Ureter (tissue), 1 donor: ENCODE data around the gene CDR2. TPM values are rescaled to one million over a fixed set of nuclear protein-coding genes. Genes with fewer than 3 reads are reported as not detected.
"Not testable (repeated sequence)": the region's sequence is repeated elsewhere in the genome, so short reads cannot be mapped to it uniquely, and the experiment has no call there.

Source experiments
- DNase-seq: peaks from one replicate; pipeline ENCODE4 v3.0.0-alpha.2; 2020; ENCODE audit warnings: low spot score
- total RNA-seq: library from RNA; stranded (reverse); gene quantifications from one replicate; pipeline ENCODE4 v1.2.4, GENCODE V29; 2023
- donor health status: DM: yes; HTN: yes; CAD: no.

Gene CDR2
- total RNA-seq, 1 donor from 2014 or later, result 50.1 TPM

GRCh38 chr16:22375963-22376640, 1.7 kb upstream of the CDR2 start:
- no peak for DNase-seq

- DNase-seq, result no peak
These were observed 921 bp upstream of the CDR2 start for GRCh38 chr16:22375117-22375962.

GRCh38 chr16:22373662-22374310, 633 bp downstream of the CDR2 start:
- DNase-seq, result peak; percentile 54

GRCh38 chr16:22372882-22373661, 1.3 kb downstream of the CDR2 start:
- DNase-seq, result no peak

- DNase-seq, result no peak
These were observed 4.2 kb downstream of the CDR2 start for GRCh38 chr16:22370038-22370820.

- DNase-seq, result no peak
These were observed 5.1 kb downstream of the CDR2 start for GRCh38 chr16:22369221-22369811.

- not testable (repeated sequence) for DNase-seq
These were observed 6.1 kb downstream of the CDR2 start for GRCh38 chr16:22368200-22368826.

- DNase-seq, result no peak
These were observed 7.5 kb downstream of the CDR2 start for GRCh38 chr16:22366889-22367288.

GRCh38 chr16:22366371-22366770, 8.0 kb downstream of the CDR2 start:
- DNase-seq, result no peak

- DNase-seq, result no peak
These were observed 10.2 kb downstream of the CDR2 start for GRCh38 chr16:22364241-22364640.

GRCh38 chr16:22360963-22361659, 13.3 kb downstream of the CDR2 start:
- DNase-seq, result no peak

GRCh38 chr16:22359679-22360078, 14.7 kb downstream of the CDR2 start:
- no peak for DNase-seq

- no peak for DNase-seq
These were observed 16.4 kb downstream of the CDR2 start for GRCh38 chr16:22358000-22358399.

- no peak for DNase-seq
These were observed 16.8 kb downstream of the CDR2 start for GRCh38 chr16:22357635-22357971.

- DNase-seq, result no peak
These were observed 17.3 kb downstream of the CDR2 start for GRCh38 chr16:22356930-22357634.

- DNase-seq, result no peak
These were observed 18.9 kb downstream of the CDR2 start for GRCh38 chr16:22355487-22355908.

- DNase-seq, result no peak
These were observed 20.4 kb downstream of the CDR2 start for GRCh38 chr16:22353933-22354541.

GRCh38 chr16:22353191-22353919, 21.1 kb downstream of the CDR2 start:
- no peak for DNase-seq
